GM23248 (cell line): ENCODE measurements around the gene ITGAV. TPM values are rescaled to one million over a fixed set of nuclear protein-coding genes. Genes with fewer than 3 reads are reported as not detected.

Experiments
- DNase-seq: peaks from one replicate; pipeline ENCODE4 v3.0.0-alpha.2; 2015
- H2AFZ ChIP-seq: fragments of 200-600 bp; sonication (generic); 2 replicates; pipeline ENCODE4 v1.6.1; 2016; ENCODE audit warnings: antibody characterized with exemption
- H3F3A ChIP-seq: fragments of 200-600 bp; sonication (generic); 2 replicates; pipeline ENCODE4 v1.6.1; 2016; ENCODE audit warnings: mild to moderate bottlenecking, antibody characterized with exemption, mixed run types; ENCODE audit not compliant: insufficient read depth
- H3K27ac ChIP-seq: fragments of 200-600 bp; sonication (generic); 2 replicates; pipeline ENCODE4 v1.5.1; 2016; ENCODE audit warnings: mild to moderate bottlenecking
- H3K27me3 ChIP-seq: fragments of 200-600 bp; sonication (generic); replicated peaks from 2 replicates; pipeline ENCODE4 v1.6.1; 2016; ENCODE audit warnings: mild to moderate bottlenecking; ENCODE audit not compliant: insufficient read depth
- H3K36me3 ChIP-seq: fragments of 200-600 bp; sonication (generic); 2 replicates; pipeline ENCODE4 v1.6.1; 2016; ENCODE audit warnings: low read depth, mild to moderate bottlenecking
- H3K4me1 ChIP-seq: fragments of 200-600 bp; sonication (generic); 2 replicates; pipeline ENCODE4 v1.6.1; 2016; ENCODE audit warnings: mild to moderate bottlenecking; ENCODE audit not compliant: insufficient read depth
- H3K4me2 ChIP-seq: fragments of 200-600 bp; sonication (generic); one replicate; pipeline ENCODE4 v1.6.1; 2016; ENCODE audit warnings: mild to moderate bottlenecking; ENCODE audit not compliant: unreplicated experiment
- H3K4me3 ChIP-seq: fragments of 200-600 bp; sonication (generic); 2 replicates; pipeline ENCODE4 v1.5.1; 2016; ENCODE audit warnings: mild to moderate bottlenecking
- H3K79me2 ChIP-seq: fragments of 200-600 bp; sonication (generic); 2 replicates; pipeline ENCODE4 v1.6.1; 2016; ENCODE audit warnings: mild to moderate bottlenecking; ENCODE audit not compliant: insufficient read depth
- H3K9ac ChIP-seq: fragments of 200-600 bp; sonication (generic); 2 replicates; pipeline ENCODE4 v1.6.1; 2016; ENCODE audit warnings: mild to moderate bottlenecking
- H3K9me2 ChIP-seq: fragments of 200-600 bp; sonication (generic); 2 replicates; pipeline ENCODE4 v1.6.1; 2016; ENCODE audit warnings: mixed run types, mild to moderate bottlenecking, moderate library complexity; ENCODE audit not compliant: insufficient read depth
- H3K9me3 ChIP-seq: fragments of 200-600 bp; sonication (generic); one replicate; pipeline ENCODE4 v1.6.1; 2017; ENCODE audit warnings: low read depth
- H4K20me1 ChIP-seq: fragments of 200-600 bp; sonication (generic); 2 replicates; pipeline ENCODE4 v1.6.0; 2016; ENCODE audit not compliant: insufficient read depth
- EZH2 ChIP-seq: fragments of 200-600 bp; sonication (generic); IDR thresholded peaks from 2 replicates; pipeline ENCODE4 v1.6.1; 2018; ENCODE audit warnings: antibody characterized with exemption, mild to moderate bottlenecking; ENCODE audit not compliant: insufficient read depth, poor library complexity, severe bottlenecking
- EZH2phosphoT487 ChIP-seq: fragments of 200-600 bp; sonication (generic); IDR thresholded peaks from 2 replicates; pipeline ENCODE4 v1.6.1; 2018; ENCODE audit warnings: antibody characterized with exemption, moderate library complexity, mild to moderate bottlenecking, low read depth; ENCODE audit not compliant: insufficient read depth
- whole genome bisulfite sequencing, 2 experiments: methylation state at CpG; one replicate each; pipeline ENCODE4 v1.1.6; 2015 to 2017; ENCODE audit warnings: low lambda C conversion rate in 2 of 2, low coverage in 1 of 2; ENCODE audit errors: missing lambda C conversion rate in 2 of 2; 5-methylcytosine and 5-hydroxymethylcytosine counted together
- in situ Hi-C: fragments of 300-500 bp; cut with MboI; formaldehyde crosslinking; loops from 2 replicates; pipeline ENCODE4 v1.15.0; 2020
- polyA plus RNA-seq: library from polyadenylated mRNA; unstranded; fragments of >200 nt; fragmentation: Nextera tagmentation; extraction: Ambion mirVana; gene quantifications from 2 replicates; pipeline ENCODE4 v1.2.1, GENCODE V29; 2016
- total RNA-seq: library from RNA; depleted of rRNA; stranded (reverse); fragments of >200 nt; shearing (Covaris generic); gene quantifications from 2 replicates; pipeline ENCODE4 v1.2.3, GENCODE V29; 2014

Gene ITGAV
- total and polyA plus RNA-seq, 2 experiments from 2014 or later, result 61.9 to 250 TPM

GRCh38 chr2:186588940-186589611 is 780 bp upstream of the ITGAV start:
- Histone ChIP-seq H3K27me3 (no peaks in the 10 kb centered on the region), H3K9me2 (no peaks in the 10 kb centered on the region), H3K9me3 (no peaks in the 10 kb centered on the region), H3K4me3 (peak overlapping the region; percentile 92), H3K36me3 (no peaks in the 10 kb centered on the region), H3K4me2 (peak overlapping the region; percentile 98), H3K79me2 (peaks cover 52% of the 10 kb centered on the region), H3K9ac (peak overlapping the region; percentile 85), H3F3A (0 out of 2 replicates have a peak, but pooled peaks cover 3% of the 10 kb centered on the region), H3K27ac (peak overlapping the region; percentile 78), H2AFZ (peak overlapping the region; percentile 99), H3K4me1 (peaks cover 22% of the 10 kb centered on the region), H4K20me1 (no peaks in the 10 kb centered on the region)
- TF ChIP-seq EZH2phosphoT487, result no peak
- TF ChIP-seq EZH2, result no peak
- 16 to 18% methylated on average over 14 of the region's 14 CpGs for WGBS, 2 experiments
- DNase-seq, result peak; percentile 39
- in situ Hi-C loops, result no loop called here

- DNase-seq, result no peak
- in situ Hi-C loops, result no loop called here
- TF ChIP-seq EZH2, result no peak
- TF ChIP-seq EZH2phosphoT487, result no peak
- Histone ChIP-seq H3K9me3 (no peaks in the 10 kb centered on the region), H3K9ac (peak overlapping the region; percentile 85), H3F3A (peaks cover 3% of the 10 kb centered on the region; the same call in 1 of the 2 replicates), H3K4me2 (peak overlapping the region; percentile 98), H3K4me1 (peaks cover 27% of the 10 kb centered on the region), H3K27me3 (no peaks in the 10 kb centered on the region), H3K4me3 (peak overlapping the region; percentile 92), H3K79me2 (peaks cover 64% of the 10 kb centered on the region), H2AFZ (peak overlapping the region; percentile 99), H3K27ac (peak overlapping the region; percentile 78), H3K36me3 (no peaks in the 10 kb centered on the region), H3K9me2 (no peaks in the 10 kb centered on the region), H4K20me1 (no peaks in the 10 kb centered on the region)
- 1% methylated on average over 32 of the region's 32 CpGs for WGBS, 2 experiments
Measured at GRCh38 chr2:186590350-186590758, 498 bp downstream of the ITGAV start.

- peak overlapping the region; percentile 99 for H2AFZ ChIP-seq
- H3K36me3 ChIP-seq, result no peaks in the 10 kb centered on the region
- H3K79me2 ChIP-seq, result peaks cover 70% of the 10 kb centered on the region
- peak overlapping the region; percentile 92 for H3K4me3 ChIP-seq
- 1 to 2% methylated on average over 17 of the region's 17 CpGs for WGBS, 2 experiments
- in situ Hi-C loops, result no loop called here
- TF ChIP-seq EZH2 (no peak), EZH2phosphoT487 (no peak)
- no peaks in the 10 kb centered on the region for H3K9me3 ChIP-seq
- H3K27ac ChIP-seq, result peak overlapping the region; percentile 78
- peaks cover 3% of the 10 kb centered on the region; the same call in 1 of the 2 replicates for H3F3A ChIP-seq
- peak overlapping the region; percentile 98 for H3K4me2 ChIP-seq
- no peaks in the 10 kb centered on the region for H3K27me3 ChIP-seq
- H3K4me1 ChIP-seq, result peaks cover 27% of the 10 kb centered on the region
- no peaks in the 10 kb centered on the region for H4K20me1 ChIP-seq
- H3K9ac ChIP-seq, result peak overlapping the region; percentile 85
- DNase-seq, result peak; percentile 72
- H3K9me2 ChIP-seq, result no peaks in the 10 kb centered on the region
Measured at GRCh38 chr2:186590759-186591505, 1.1 kb downstream of the ITGAV start.

GRCh38 chr2:186591506-186591890 is 1.6 kb downstream of the ITGAV start:
- H3K9me2 ChIP-seq, result no peaks in the 10 kb centered on the region
- H3K27ac ChIP-seq, result peak overlapping the region; percentile 78
- no peak for DNase-seq
- H3F3A ChIP-seq, result peaks cover 3% of the 10 kb centered on the region; the same call in 1 of the 2 replicates
- peak overlapping the region; percentile 99 for H2AFZ ChIP-seq
- TF ChIP-seq EZH2 (no peak), EZH2phosphoT487 (no peak)
- H3K27me3 ChIP-seq, result no peaks in the 10 kb centered on the region
- H3K9ac ChIP-seq, result peak overlapping the region; percentile 85
- H3K36me3 ChIP-seq, result no peaks in the 10 kb centered on the region
- H3K4me3 ChIP-seq, result peak overlapping the region; percentile 92
- H3K79me2 ChIP-seq, result peaks cover 76% of the 10 kb centered on the region
- H3K4me1 ChIP-seq, result peaks cover 27% of the 10 kb centered on the region
- WGBS, 2 experiments, result 22 to 34% methylated on average over 3 of the region's 3 CpGs
- in situ Hi-C loops, result no loop called here
- peak overlapping the region; percentile 98 for H3K4me2 ChIP-seq
- H3K9me3 ChIP-seq, result no peaks in the 10 kb centered on the region
- no peaks in the 10 kb centered on the region for H4K20me1 ChIP-seq
